HepG2 (cell line): ENCODE data around the gene TNIP1. TPM values are rescaled to one million over a fixed set of nuclear protein-coding genes. Genes with fewer than 3 reads are reported as not detected.
A peak's percentile ranks its signal among the peaks of the same experiment; 100 is the strongest.

Source experiments
- IRX3 ChIP-seq: sonication (generic); formaldehyde crosslinking; IDR thresholded peaks from 2 replicates; pipeline ENCODE4 v1.8.1; 2023; ENCODE audit warnings: mild to moderate bottlenecking, low read depth, missing genetic modification reagents, borderline replicate concordance
- MATR3 ChIP-seq: sonication (generic); formaldehyde crosslinking; IDR thresholded peaks from 2 replicates; pipeline ENCODE4 v1.4.0; 2020; ENCODE audit warnings: missing genetic modification reagents
- MEIS1 ChIP-seq: sonication (generic); formaldehyde crosslinking; IDR thresholded peaks from 2 replicates; pipeline ENCODE4 v1.9.0; 2021; ENCODE audit warnings: mild to moderate bottlenecking, missing genetic modification reagents, moderate library complexity, borderline replicate concordance
- PRMT3 ChIP-seq: sonication (generic); formaldehyde crosslinking; IDR thresholded peaks from 2 replicates; pipeline ENCODE4 v1.8.1; 2022; ENCODE audit warnings: low read depth, mild to moderate bottlenecking, moderate library complexity, missing genetic modification reagents, borderline replicate concordance
- RXRB ChIP-seq: IDR thresholded peaks from 2 replicates; pipeline ENCODE4 v1.6.1; 2016; ENCODE audit warnings: borderline replicate concordance, missing genetic modification reagents, missing compliant biosample characterization
- SIN3A ChIP-seq: IDR thresholded peaks from 2 replicates; pipeline ENCODE4 v1.6.1; 2011; ENCODE audit warnings: low read depth, mild to moderate bottlenecking, control low read depth, low read length, borderline replicate concordance
- ZNF337 ChIP-seq: sonication (generic); formaldehyde crosslinking; IDR thresholded peaks from 2 replicates; pipeline ENCODE4 v1.5.1; 2020; ENCODE audit warnings: missing genetic modification reagents, low read depth, mild to moderate bottlenecking, borderline replicate concordance
- ZNF432 ChIP-seq: sonication (generic); formaldehyde crosslinking; IDR thresholded peaks from 2 replicates; pipeline ENCODE4 v1.5.0; 2020; ENCODE audit warnings: missing genetic modification reagents, mild to moderate bottlenecking, borderline replicate concordance
- ZNF546 ChIP-seq: sonication (generic); formaldehyde crosslinking; conservative IDR thresholded peaks from 2 replicates; pipeline ENCODE4 v1.8.1; 2023; ENCODE audit warnings: mild to moderate bottlenecking, missing genetic modification reagents
- ZNF619 ChIP-seq: sonication (generic); formaldehyde crosslinking; IDR thresholded peaks from 2 replicates; pipeline ENCODE4 v1.4.0; 2020; ENCODE audit warnings: mild to moderate bottlenecking, missing genetic modification reagents
- ZNF644 ChIP-seq: IDR thresholded peaks from 2 replicates; pipeline ENCODE4 v1.6.1; 2016; ENCODE audit warnings: low read depth
- ZNF646 ChIP-seq: sonication (generic); formaldehyde crosslinking; IDR thresholded peaks from 2 replicates; pipeline ENCODE4 v1.9.0; 2021; ENCODE audit warnings: mild to moderate bottlenecking, missing genetic modification reagents
- ZNF704 ChIP-seq: sonication (generic); formaldehyde crosslinking; IDR thresholded peaks from 2 replicates; pipeline ENCODE4 v1.8.1; 2023; ENCODE audit warnings: mild to moderate bottlenecking, inconsistent platforms, moderate library complexity, missing genetic modification reagents, borderline replicate concordance
- ZNF777 ChIP-seq: sonication (generic); formaldehyde crosslinking; IDR thresholded peaks from 2 replicates; pipeline ENCODE4 v1.4.0; 2020; ENCODE audit warnings: missing genetic modification reagents
- ZNF784 ChIP-seq: sonication (generic); formaldehyde crosslinking; IDR thresholded peaks from 2 replicates; pipeline ENCODE4 v1.5.1; 2020; ENCODE audit warnings: missing genetic modification reagents, mild to moderate bottlenecking, borderline replicate concordance
- polyA plus RNA-seq, 8 experiments: library from polyadenylated mRNA; depleted of rRNA in 3 of 8; stranded (reverse) in 7 of 8; unstranded in 1 of 8; fragments of >200 nt; fragmentation: Illumina TruSeq in 4 of 8; extraction: Trizol in 4 of 8; gene quantifications; 2 replicates each; pipeline versions ENCODE4 v1.2.1 to v1.2.3, GENCODE V29; 2011 to 2016; ENCODE audit warnings: low read depth in 4 of 8, missing spikeins in 1 of 8, mixed read lengths in 1 of 8; ENCODE audit not compliant: insufficient read depth in 1 of 8
- total RNA-seq, 5 experiments: library from RNA; depleted of rRNA; stranded (reverse); fragments of >200 nt; fragmentation: Illumina TruSeq; extraction: Trizol; gene quantifications; 2 replicates each; pipeline ENCODE4 v1.2.3, GENCODE V29; 2016; ENCODE audit warnings: low read depth in 1 of 5
- TF ChIP-seq, protein P1 (sequence below): sonication (generic); formaldehyde crosslinking; IDR thresholded peaks from 2 replicates; pipeline ENCODE4 v1.9.0; 2022; ENCODE audit warnings: missing genetic modification reagents, mild to moderate bottlenecking, borderline replicate concordance

The TNIP1 gene
- total and polyA plus RNA-seq, 2 of the 13 experiments (the other 11 are each of a cell fraction or from before 2014, with no cell fraction given) = 26.2 to 45.9 TPM

- TF ChIP-seq SIN3A (peak; percentile 93; the same call in 1 of the 2 replicates), ZNF432 (CRISPR knock-in tag) (no peak), ZNF704 (CRISPR knock-in tag) (no peak; the same call in 1 of the 2 replicates), MEIS1 (no peak), IRX3 (CRISPR knock-in tag) (no peak), ZNF619 (CRISPR knock-in tag) (no peak; the same call in 1 of the 2 replicates), PRMT3 (no peak), RXRB (CRISPR knock-in tag) (peak; percentile 69), ZNF644 (CRISPR knock-in tag) (no peak), ZNF646 (CRISPR knock-in tag) (no peak), ZNF784 (peak; percentile 51; the same call in 1 of the 2 replicates), ZNF337 (no peak), ZNF777 (peak; percentile 43), MATR3 (no peak), ZNF546 (CRISPR knock-in tag) (peak; percentile 91)
- TF ChIP-seq, protein P1, sequence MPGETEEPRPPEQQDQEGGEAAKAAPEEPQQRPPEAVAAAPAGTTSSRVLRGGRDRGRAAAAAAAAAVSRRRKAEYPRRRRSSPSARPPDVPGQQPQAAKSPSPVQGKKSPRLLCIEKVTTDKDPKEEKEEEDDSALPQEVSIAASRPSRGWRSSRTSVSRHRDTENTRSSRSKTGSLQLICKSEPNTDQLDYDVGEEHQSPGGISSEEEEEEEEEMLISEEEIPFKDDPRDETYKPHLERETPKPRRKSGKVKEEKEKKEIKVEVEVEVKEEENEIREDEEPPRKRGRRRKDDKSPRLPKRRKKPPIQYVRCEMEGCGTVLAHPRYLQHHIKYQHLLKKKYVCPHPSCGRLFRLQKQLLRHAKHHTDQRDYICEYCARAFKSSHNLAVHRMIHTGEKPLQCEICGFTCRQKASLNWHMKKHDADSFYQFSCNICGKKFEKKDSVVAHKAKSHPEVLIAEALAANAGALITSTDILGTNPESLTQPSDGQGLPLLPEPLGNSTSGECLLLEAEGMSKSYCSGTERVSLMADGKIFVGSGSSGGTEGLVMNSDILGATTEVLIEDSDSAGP = peak; percentile 92; the same call in 1 of the 2 replicates
Measured at GRCh38 chr5:151080613-151081430, at the start of gene TNIP1 (continued).
